B cell (primary cell): ENCODE measurements around the gene TBC1D2B. TPM values are rescaled to one million over a fixed set of nuclear protein-coding genes. Genes with fewer than 3 reads are reported as not detected.
"Not testable (repeated sequence)": the region's sequence is repeated elsewhere in the genome, so short reads cannot be mapped to it uniquely, and the experiment has no call there.

Source experiments
- ATAC-seq: fragments of 200-7000 bp; cut with Tn5 transposase; one replicate; pipeline ENCODE4 v1.10.0; 2021; ENCODE audit warnings: low read depth, mild to moderate bottlenecking, moderate number of reproducible peaks, moderate library complexity
- CTCF ChIA-PET: fragments of 350-600 bp; sonication (Branson Sonifier 250); formaldehyde crosslinking; loops from one replicate; lab custom pipeline; 2021; ENCODE audit warnings: antibody characterized with exemption, inconsistent platforms; lab: Charles Lee
- POLR2A ChIA-PET: fragments of 350-600 bp; sonication (Branson Sonifier 250); formaldehyde crosslinking; loops from one replicate; lab custom pipeline; 2021; ENCODE audit warnings: antibody characterized with exemption; lab: Charles Lee
- DNase-seq: peaks from one replicate; pipeline ENCODE4 v3.0.0; 2013
- H2AFZ ChIP-seq: 2 replicates; pipeline ENCODE4 v1.6.1; 2012; ENCODE audit warnings: mild to moderate bottlenecking, low read depth, low read length; ENCODE audit not compliant: insufficient read depth, poor library complexity, severe bottlenecking
- H3K27ac ChIP-seq, 2 donors: 1 replicate in 1 of 2; 2 replicates in 1 of 2; pipeline ENCODE4 v1.5.1; 2012 to 2013; ENCODE audit warnings: low read length in 2 of 2, mild to moderate bottlenecking in 2 of 2, moderate library complexity in 1 of 2
- H3K27me3 ChIP-seq, 4 experiments: fragments of 200-600 bp in 1 of 4; sonication (generic) in 1 of 4; replicated peaks in 1 of 4; 1 replicate in 2 of 4; 2 replicates in 2 of 4; pipeline versions ENCODE4 v1.6.1 to v1.7.0; 2013 to 2016; ENCODE audit warnings: low read length in 3 of 4, mild to moderate bottlenecking in 2 of 4, mixed read lengths in 1 of 4, moderate library complexity in 1 of 4; ENCODE audit not compliant: insufficient read depth in 4 of 4, control insufficient read depth in 3 of 4; ENCODE audit errors: control extremely low read depth in 1 of 4
- H3K36me3 ChIP-seq, 2 experiments: replicated peaks in 1 of 2; 1 replicate in 1 of 2; 2 replicates in 1 of 2; pipeline versions ENCODE4 v1.6.1 to v1.7.1; 2013; ENCODE audit warnings: low read length in 1 of 2; ENCODE audit not compliant: insufficient read depth in 2 of 2, control insufficient read depth in 1 of 2; ENCODE audit errors: control extremely low read depth in 1 of 2, extremely low read depth in 1 of 2
- H3K4me1 ChIP-seq, 2 donors: fragments of 200-600 bp in 1 of 2; sonication (generic) in 1 of 2; 1 replicate in 1 of 2; 2 replicates in 1 of 2; pipeline versions ENCODE4 v1.5.1 to v1.6.1; 2013 to 2017; ENCODE audit warnings: low read length in 2 of 2; ENCODE audit not compliant: control insufficient read depth in 2 of 2, insufficient read depth in 2 of 2
- H3K4me2 ChIP-seq: replicated peaks from 2 replicates; pipeline ENCODE3; 2012; ENCODE audit warnings: mild to moderate bottlenecking, low read depth, low read length; ENCODE audit not compliant: poor library complexity, severe bottlenecking
- H3K4me3 ChIP-seq, 5 experiments: fragments of 200-600 bp in 1 of 5; sonication (generic) in 1 of 5; 1 replicate in 3 of 5; 2 replicates in 2 of 5; pipeline versions ENCODE4 v1.5.1 to v1.7.0; 2011 to 2016; ENCODE audit warnings: low read length in 4 of 5, mild to moderate bottlenecking in 4 of 5, low read depth in 2 of 5, control low read depth in 1 of 5, moderate library complexity in 1 of 5; ENCODE audit not compliant: insufficient read depth in 1 of 5; ENCODE audit errors: control extremely low read depth in 1 of 5, extremely low read depth in 1 of 5
- H3K79me2 ChIP-seq: fragments of 200-600 bp; sonication (generic); one replicate; pipeline ENCODE4 v1.6.0; 2016; ENCODE audit warnings: low read length; ENCODE audit not compliant: control insufficient read depth, insufficient read depth
- H3K9ac ChIP-seq: fragments of 200-600 bp; sonication (generic); 2 replicates; pipeline ENCODE4 v1.6.1; 2017; ENCODE audit warnings: mild to moderate bottlenecking, low read length, moderate library complexity
- H3K9me3 ChIP-seq, 3 donors: one replicate each; pipeline versions ENCODE4 v1.6.1 to v1.7.1; 2013; ENCODE audit warnings: low read length in 2 of 3; ENCODE audit not compliant: control insufficient read depth in 2 of 3, insufficient read depth in 1 of 3; ENCODE audit errors: control extremely low read depth in 1 of 3
- H4K20me1 ChIP-seq: 2 replicates; pipeline ENCODE4 v1.6.0; 2012; ENCODE audit warnings: mild to moderate bottlenecking, low read length; ENCODE audit not compliant: insufficient read depth, control insufficient read depth, poor library complexity, severe bottlenecking
- H3K27ac Mint-ChIP-seq: one replicate; pipeline ENCODE4 v1.8.0; 2021; ENCODE audit warnings: mixed read lengths
- H3K27me3 Mint-ChIP-seq: one replicate; pipeline ENCODE4 v1.8.0; 2021; ENCODE audit warnings: mixed read lengths
- H3K4me1 Mint-ChIP-seq: one replicate; pipeline ENCODE4 v1.8.0; 2021; ENCODE audit warnings: mixed read lengths
- H3K4me3 Mint-ChIP-seq: one replicate; pipeline ENCODE4 v1.8.0; 2021; ENCODE audit warnings: mixed read lengths
- H3K9me3 Mint-ChIP-seq: one replicate; pipeline ENCODE4 v1.8.0; 2022; ENCODE audit warnings: mixed read lengths; ENCODE audit not compliant: insufficient read depth
- CTCF ChIP-seq: fragments of 200-600 bp; IDR thresholded peaks from one replicate; pipeline ENCODE4 v1.8.0; 2022; ENCODE audit warnings: antibody characterized with exemption, mild to moderate bottlenecking
- EZH2 ChIP-seq: IDR thresholded peaks from 2 replicates; pipeline ENCODE4 v1.6.1; 2012; ENCODE audit warnings: borderline replicate concordance, low read depth, mild to moderate bottlenecking, moderate library complexity, low read length; ENCODE audit not compliant: insufficient read depth, poor library complexity, severe bottlenecking
- WGBS: methylation state at CpG from one replicate; pipeline ENCODE4 v1.1.5; 2013; ENCODE audit warnings: missing lambda C conversion rate; ENCODE audit not compliant: insufficient coverage; 5-methylcytosine and 5-hydroxymethylcytosine counted together
- intact Hi-C: fragments of 100-400 bp; cut with micrococcal nuclease; formaldehyde crosslinking; loops from one replicate; pipeline ENCODE4 v1.10.0; 2022
- polyA plus RNA-seq: library from polyadenylated mRNA; depleted of rRNA; stranded (reverse); fragments of >200 nt; gene quantifications from 2 replicates; pipeline ENCODE4 v1.2.3, GENCODE V29; 2012
- total RNA-seq, 2 donors: library from RNA; stranded (reverse); fragments of 120-200 nt in 1 of 2; gene quantifications; 1 replicate in 1 of 2; 2 replicates in 1 of 2; pipeline versions ENCODE4 v1.2.3 to v1.2.4, GENCODE V29; 2013 to 2022

Gene TBC1D2B
- total and polyA plus RNA-seq, 2 donors (not counting 1 experiment from before 2014, with no cell fraction given): 8.5 to 26.1 TPM

DNA sequence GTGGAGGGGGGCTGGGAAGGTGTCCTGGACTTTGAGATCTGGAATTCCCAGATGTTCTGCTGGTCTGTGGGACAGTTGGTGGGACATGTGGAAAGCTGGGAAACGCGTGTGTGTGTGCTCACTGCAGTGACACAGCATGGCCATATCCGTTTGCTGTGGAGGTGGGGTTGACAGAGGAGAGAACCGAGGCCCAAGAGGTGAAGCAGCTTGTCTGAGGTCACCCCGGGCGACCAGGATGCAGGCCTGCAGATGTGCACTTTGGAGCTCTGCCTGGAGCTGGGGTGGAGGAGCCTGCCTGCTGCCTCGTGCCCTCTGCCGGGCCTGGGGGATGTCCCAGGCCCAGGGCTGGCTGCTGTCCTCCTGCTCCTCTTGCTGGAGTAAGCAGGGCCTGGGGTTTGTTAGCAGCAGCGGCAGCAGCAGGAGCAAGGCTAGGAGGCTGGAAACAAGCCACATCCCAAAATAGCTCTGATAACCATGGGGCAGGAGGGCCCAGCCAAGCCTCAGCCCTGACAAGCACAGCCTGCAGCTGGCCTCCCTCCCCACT is 85.8 kb downstream of the TBC1D2B start:
- WGBS: 72% methylated on average over 6 of the region's 9 CpGs
- CTCF ChIA-PET: interaction anchor here (3.9 kb wide), 1 partner anchor 115 kb away, joined by 19 read pairs; no protein-coding TSS in a partner anchor
- H2AFZ ChIP-seq, POLR2A ChIA-PET, H3K9me3 ChIP-seq, H3K27me3 Mint-ChIP-seq, DNase-seq, ATAC-seq, H3K9me3 Mint-ChIP-seq, H3K4me3 ChIP-seq, H4K20me1 ChIP-seq, H3K79me2 ChIP-seq, H3K27ac ChIP-seq, H3K9ac ChIP-seq, H3K36me3 ChIP-seq, H3K4me2 ChIP-seq, H3K27me3 ChIP-seq: not testable (repeated sequence)
- intact Hi-C loops: loop anchor here (5.0 kb wide), 1 partner anchor 66 kb away; no protein-coding TSS in a partner anchor
- H3K27ac Mint-ChIP-seq: peak overlapping the region; percentile 70
- peaks cover 32 to 33% of the 10 kb centered on the region in 2 donors for H3K4me1 ChIP-seq
- H3K4me1 Mint-ChIP-seq: peaks cover 41% of the 10 kb centered on the region
- peak overlapping the region; percentile 52 for H3K4me3 Mint-ChIP-seq

DNA sequence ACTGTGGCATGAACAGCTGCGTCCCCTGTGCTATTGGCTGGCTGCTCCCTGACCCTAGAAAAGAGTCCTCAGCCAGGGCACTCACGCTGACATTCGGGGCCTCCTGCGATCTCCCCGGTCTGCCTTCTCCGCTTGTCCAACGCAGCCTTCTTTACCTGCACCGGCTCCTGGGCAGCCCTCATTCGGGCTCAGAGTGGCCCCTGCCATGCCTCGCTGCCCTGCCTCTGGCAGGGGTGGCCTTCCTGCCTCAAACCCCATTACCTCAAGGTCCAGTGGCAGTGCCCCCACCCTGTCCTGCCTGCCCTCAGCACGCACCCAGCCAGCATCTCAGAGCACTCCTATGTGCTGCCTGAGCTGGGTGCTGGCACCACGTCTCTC is 86.5 kb downstream of the TBC1D2B start:
- no peaks in the 10 kb centered on the region for H3K9me3 Mint-ChIP-seq
- no peak for DNase-seq
- H3K4me1 Mint-ChIP-seq: peaks cover 41% of the 10 kb centered on the region
- H3K4me3 Mint-ChIP-seq: peak overlapping the region; percentile 52
- Histone ChIP-seq H3K9me3 (no peaks in the 10 kb centered on the region), H3K79me2 (no peaks in the 10 kb centered on the region), H2AFZ (no peak overlapping the region), H3K27ac (no peak overlapping the region), H3K4me3 (no peak overlapping the region), H3K9ac (no peak overlapping the region), H3K36me3 (no peaks in the 10 kb centered on the region), H3K4me2 (peak overlapping the region; percentile 54), H4K20me1 (no peaks in the 10 kb centered on the region), H3K27me3 (no peaks in the 10 kb centered on the region), H3K4me1 (peaks cover 32 to 33% of the 10 kb centered on the region in 2 donors)
- POLR2A ChIA-PET: interaction anchor here (0.6 kb wide), 2 partner anchors 882 to 926 kb away, joined by 4 to 9 read pairs; partner anchors contain the start of gene MORF4L1
- TF ChIP-seq EZH2 (no peak), CTCF (no peak)
- no peaks in the 10 kb centered on the region for H3K27me3 Mint-ChIP-seq
- intact Hi-C loops: loop anchor here (5.0 kb wide), 1 partner anchor 66 kb away; no protein-coding TSS in a partner anchor
- no peak for ATAC-seq
- 89% methylated on average over 10 of the region's 12 CpGs for WGBS
- peak overlapping the region; percentile 59 for H3K27ac Mint-ChIP-seq
- CTCF ChIA-PET: interaction anchor here (3.9 to 4.6 kb wide), 2 partner anchors 116 to 118 kb away, joined by 12 to 19 read pairs; no protein-coding TSS in a partner anchor
